Measurements from ENCODE around the gene MAPKAP1. TPM values are rescaled to one million over a fixed set of nuclear protein-coding genes. Genes with fewer than 3 reads are reported as not detected.

Gene MAPKAP1
- total RNA-seq, 1 experiment from 2014 or later: 114 TPM

GRCh38 chr9:125536167-125536772 lies 170.7 kb downstream of the MAPKAP1 start:
- Histone ChIP-seq H3K4me3 (ENCODE audit: insufficient read depth, low read depth, low read length) (no peak overlapping the region), H3K36me3 (replicated peaks; ENCODE audit: control insufficient read depth, insufficient read depth, low read length) (no peaks in the 10 kb centered on the region), H3K27me3 (ENCODE audit: control insufficient read depth, insufficient read depth, low read length) (no peaks in the 10 kb centered on the region)
- DNase-seq: no peak

DNA sequence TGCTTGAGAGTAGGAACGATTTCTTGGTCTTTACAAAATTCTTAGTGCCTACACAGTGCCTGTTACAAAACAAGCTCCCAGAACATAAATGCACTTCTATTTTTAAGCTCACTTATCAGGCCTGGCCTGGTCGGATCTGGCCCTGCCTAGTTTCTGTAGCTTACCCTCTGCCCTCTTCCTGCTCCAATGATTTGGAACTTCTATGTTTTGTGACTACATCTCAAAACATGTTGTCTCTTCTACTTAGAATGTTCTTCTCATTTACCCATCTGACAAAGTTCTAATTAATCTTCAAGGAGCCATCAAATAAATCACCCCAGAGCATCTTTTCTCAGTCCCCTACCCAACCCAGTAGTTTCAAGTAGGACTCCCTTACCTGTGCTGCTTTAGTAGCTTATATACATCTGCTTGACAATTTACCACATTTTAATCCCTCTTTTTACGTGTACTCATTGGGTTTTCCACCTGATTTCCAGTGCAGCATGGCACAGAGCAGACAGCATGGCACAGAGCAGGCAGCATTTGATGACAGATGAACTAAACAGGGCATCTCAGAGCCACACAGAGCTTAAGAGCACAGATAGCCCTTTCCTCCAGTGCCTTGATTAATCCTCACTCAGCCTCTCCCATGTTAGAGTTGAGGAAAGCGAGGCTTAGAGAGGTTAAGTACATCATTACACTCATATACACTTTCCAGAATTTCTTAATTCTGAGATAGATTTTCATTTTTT lies 171.9 kb downstream of the MAPKAP1 start:
- Histone ChIP-seq H3K36me3 (replicated peaks; ENCODE audit: control insufficient read depth, insufficient read depth, low read length) (no peaks in the 10 kb centered on the region), H3K27me3 (ENCODE audit: control insufficient read depth, insufficient read depth, low read length) (no peaks in the 10 kb centered on the region), H3K4me3 (ENCODE audit: insufficient read depth, low read depth, low read length) (no peak overlapping the region)
- DNase-seq: no peak

GRCh38 chr9:125532812-125533594 lies 174.0 kb downstream of the MAPKAP1 start:
- Histone ChIP-seq H3K4me3 (ENCODE audit: insufficient read depth, low read depth, low read length) (no peak overlapping the region), H3K36me3 (replicated peaks; ENCODE audit: control insufficient read depth, insufficient read depth, low read length) (no peaks in the 10 kb centered on the region), H3K27me3 (ENCODE audit: control insufficient read depth, insufficient read depth, low read length) (no peaks in the 10 kb centered on the region)
- DNase-seq: no peak

DNA sequence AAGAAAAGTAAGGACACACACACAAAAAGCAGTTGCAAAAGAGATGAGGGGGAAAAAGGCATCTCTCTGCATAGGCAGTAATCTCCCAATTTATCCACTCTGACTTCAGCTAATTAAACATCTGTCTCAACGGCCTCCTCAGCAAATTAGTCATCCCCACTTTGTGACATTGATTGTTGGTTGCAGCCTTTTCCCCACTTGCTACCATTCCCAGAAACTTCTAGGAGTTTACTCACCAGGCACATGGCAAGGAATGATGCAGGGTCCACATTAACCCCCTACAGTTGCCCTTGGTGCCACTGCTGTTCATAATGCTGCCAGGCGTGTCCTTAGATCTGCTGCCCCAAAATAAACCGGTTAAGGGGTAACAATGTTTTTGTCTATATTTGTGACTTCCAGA lies 174.6 kb downstream of the MAPKAP1 start:
- no peaks in the 10 kb centered on the region for H3K27me3 ChIP-seq (ENCODE audit: control insufficient read depth, insufficient read depth, low read length)
- H3K4me3 ChIP-seq (ENCODE audit: insufficient read depth, low read depth, low read length): no peak overlapping the region
- no peak for DNase-seq
- no peaks in the 10 kb centered on the region for H3K36me3 ChIP-seq (replicated peaks; ENCODE audit: control insufficient read depth, insufficient read depth, low read length)

DNA sequence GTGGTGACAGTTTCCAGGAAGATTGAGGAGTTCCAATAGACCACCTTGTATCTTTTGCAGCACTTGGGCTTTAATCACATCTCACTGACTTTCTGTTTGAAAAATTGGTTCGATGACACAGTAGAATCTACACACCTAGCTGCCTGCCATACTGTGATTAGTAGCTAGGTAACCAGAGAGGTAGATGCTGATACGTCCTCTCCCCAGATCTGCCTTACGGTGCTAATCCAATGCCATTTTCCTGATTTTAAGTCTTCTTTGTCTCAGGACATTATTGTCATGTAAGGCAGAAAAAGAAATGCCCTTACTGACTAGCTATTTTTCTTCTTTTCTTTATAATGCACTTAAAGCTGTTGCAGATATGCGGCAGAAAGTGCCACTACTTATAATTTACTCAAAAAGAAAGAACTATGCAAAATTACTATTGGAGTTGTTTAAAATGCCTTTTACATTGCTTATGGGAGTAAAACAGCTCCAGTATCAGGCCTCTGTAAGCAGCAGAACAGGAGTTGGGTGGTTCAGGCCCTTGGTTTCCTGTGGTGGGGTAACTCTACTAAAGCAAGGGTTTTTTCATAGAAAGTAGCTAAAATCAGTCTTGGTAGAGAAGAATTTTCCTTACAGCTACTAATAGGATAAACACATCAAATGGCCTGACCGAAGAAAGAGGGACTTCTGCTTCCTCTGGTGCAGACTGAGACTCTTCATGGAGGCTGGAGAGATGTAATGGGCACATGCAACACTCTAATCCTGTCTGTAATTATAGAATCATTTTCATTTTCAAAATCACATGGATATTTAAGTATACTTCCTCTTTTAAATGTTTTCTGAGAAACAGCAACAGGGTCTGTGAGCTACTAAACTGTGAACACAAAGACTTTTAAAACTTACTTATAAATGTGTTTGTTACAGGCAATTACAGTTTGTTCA lies 177.2 kb downstream of the MAPKAP1 start:
- Histone ChIP-seq H3K36me3 (replicated peaks; ENCODE audit: control insufficient read depth, insufficient read depth, low read length) (no peaks in the 10 kb centered on the region), H3K4me3 (ENCODE audit: insufficient read depth, low read depth, low read length) (no peak overlapping the region), H3K27me3 (ENCODE audit: control insufficient read depth, insufficient read depth, low read length) (no peaks in the 10 kb centered on the region)
- DNase-seq: no peak

DNA sequence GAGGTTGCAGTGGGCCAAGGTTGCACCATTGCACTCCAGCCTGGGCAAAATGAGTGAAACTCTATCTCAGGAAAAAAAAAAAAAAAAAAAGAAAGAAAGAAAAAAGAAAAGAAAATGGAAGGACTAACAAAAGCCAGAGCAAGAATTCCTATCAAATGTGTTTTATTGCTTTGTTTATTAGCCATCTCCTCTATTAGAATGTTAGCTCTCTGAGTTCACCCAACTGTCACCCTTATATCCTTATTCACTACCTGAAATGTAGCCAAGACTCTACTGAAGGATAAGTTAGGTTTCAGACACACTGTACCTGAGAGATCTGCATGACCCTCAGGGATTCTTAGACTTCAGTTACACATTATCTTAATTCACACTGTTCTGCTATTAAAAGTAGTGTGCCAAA lies 177.9 kb downstream of the MAPKAP1 start:
- H3K36me3 ChIP-seq (replicated peaks; ENCODE audit: control insufficient read depth, insufficient read depth, low read length): no peaks in the 10 kb centered on the region
- no peak overlapping the region for H3K4me3 ChIP-seq (ENCODE audit: insufficient read depth, low read depth, low read length)
- no peak for DNase-seq
- no peaks in the 10 kb centered on the region for H3K27me3 ChIP-seq (ENCODE audit: control insufficient read depth, insufficient read depth, low read length)

DNA sequence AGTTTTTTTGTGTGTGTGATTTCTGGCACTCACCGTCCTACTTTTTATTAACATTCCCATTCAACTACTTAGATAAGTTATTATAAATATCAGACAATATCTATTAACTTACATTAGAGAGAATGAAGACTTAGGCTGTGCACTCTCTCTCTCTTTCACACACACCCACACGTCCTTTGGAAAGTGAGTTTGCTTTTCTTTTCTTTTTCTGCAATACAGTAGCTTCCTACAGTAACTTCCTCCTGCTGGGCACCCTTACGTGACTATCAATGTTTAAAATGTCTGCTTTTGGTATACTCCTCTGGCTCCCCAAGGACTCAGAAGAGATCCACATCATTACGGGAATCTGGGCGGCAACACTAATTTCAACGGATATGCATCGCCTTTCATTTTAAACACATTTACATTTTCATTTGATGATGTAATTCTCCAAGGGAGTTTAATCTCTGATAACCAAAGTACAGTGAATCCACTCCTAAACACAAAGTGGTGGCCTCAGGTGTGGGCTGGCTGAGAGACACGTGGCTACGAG lies 179.5 kb downstream of the MAPKAP1 start:
- H3K27me3 ChIP-seq (ENCODE audit: control insufficient read depth, insufficient read depth, low read length): no peaks in the 10 kb centered on the region
- DNase-seq: no peak
- H3K36me3 ChIP-seq (replicated peaks; ENCODE audit: control insufficient read depth, insufficient read depth, low read length): no peaks in the 10 kb centered on the region
- H3K4me3 ChIP-seq (ENCODE audit: insufficient read depth, low read depth, low read length): no peak overlapping the region

DNA sequence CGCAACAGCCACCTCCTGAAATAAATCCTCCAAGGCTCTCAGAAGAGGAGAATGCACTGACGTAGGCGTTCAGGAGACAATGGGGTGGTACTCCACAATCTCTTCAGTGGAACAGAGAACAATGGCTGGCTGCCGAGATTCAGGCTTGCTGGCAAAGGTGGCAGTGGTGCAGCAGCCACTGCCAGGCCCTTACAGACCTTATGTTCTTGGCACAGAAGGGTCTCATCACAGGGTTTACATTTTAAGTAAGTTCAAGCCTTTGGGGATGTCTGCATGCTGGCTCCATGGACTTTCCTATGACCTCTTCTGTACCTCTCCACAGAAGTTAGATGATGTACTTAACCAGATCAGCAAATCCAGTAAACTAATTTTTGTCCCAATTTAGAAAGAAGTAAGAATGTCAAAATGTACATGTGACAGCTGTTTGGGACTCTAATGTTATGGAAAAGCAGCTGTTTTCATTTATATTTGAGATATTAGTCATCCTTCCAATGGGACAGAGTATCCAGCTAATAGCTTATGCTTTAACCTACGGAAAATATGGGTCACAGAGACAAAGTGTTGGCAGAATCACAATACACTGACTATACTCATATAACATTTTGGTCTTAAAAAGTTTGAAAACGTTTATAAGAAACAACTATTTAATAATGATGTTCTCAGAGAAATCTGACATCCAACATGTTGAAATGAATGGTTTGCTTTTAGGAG lies 180.9 kb downstream of the MAPKAP1 start:
- no peak for DNase-seq
- H3K4me3 ChIP-seq (ENCODE audit: insufficient read depth, low read depth, low read length): no peak overlapping the region
- no peaks in the 10 kb centered on the region for H3K27me3 ChIP-seq (ENCODE audit: control insufficient read depth, insufficient read depth, low read length)
- no peaks in the 10 kb centered on the region for H3K36me3 ChIP-seq (replicated peaks; ENCODE audit: control insufficient read depth, insufficient read depth, low read length)

DNA sequence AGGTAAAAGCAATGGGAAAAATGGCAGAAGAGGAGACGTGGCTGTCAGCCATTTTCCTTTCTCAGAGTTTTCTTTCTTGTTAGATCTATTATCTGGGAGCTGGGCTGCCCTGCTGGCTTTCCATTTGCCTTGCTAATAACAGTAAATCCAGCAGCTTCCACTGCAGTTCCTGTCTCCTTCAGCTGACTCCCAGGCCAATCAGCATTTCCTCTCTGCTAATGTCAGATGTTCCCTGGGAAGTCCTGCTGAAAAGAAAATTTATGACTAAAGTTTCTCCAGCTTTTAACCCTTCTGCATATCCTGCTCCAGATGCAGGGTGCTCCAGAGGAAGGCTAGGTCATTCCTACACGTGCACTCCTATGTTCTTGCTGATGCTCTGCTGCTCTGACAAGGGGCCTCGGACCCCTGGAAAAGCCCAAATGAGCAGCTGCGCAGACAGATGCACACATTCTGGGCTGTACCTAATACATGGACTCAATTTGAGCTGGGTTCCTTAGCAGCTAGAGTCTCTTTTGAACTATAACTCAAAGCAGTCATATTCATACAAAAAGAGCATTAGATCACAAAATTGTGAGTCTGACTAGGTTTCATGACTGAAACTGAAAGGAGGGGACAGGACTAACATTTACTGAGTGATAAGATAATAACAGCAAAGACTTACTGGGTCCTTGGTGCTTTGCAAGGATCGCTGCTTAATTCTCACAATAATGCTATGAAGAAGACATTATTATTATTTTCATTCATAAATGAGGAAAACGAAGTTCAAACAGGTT lies 182.2 kb downstream of the MAPKAP1 start:
- no peaks in the 10 kb centered on the region for H3K27me3 ChIP-seq (ENCODE audit: control insufficient read depth, insufficient read depth, low read length)
- no peak overlapping the region for H3K4me3 ChIP-seq (ENCODE audit: insufficient read depth, low read depth, low read length)
- DNase-seq: peak; percentile 66
- no peaks in the 10 kb centered on the region for H3K36me3 ChIP-seq (replicated peaks; ENCODE audit: control insufficient read depth, insufficient read depth, low read length)

- no peaks in the 10 kb centered on the region for H3K36me3 ChIP-seq (replicated peaks; ENCODE audit: control insufficient read depth, insufficient read depth, low read length)
- DNase-seq: no peak
- H3K27me3 ChIP-seq (ENCODE audit: control insufficient read depth, insufficient read depth, low read length): no peaks in the 10 kb centered on the region
- no peak overlapping the region for H3K4me3 ChIP-seq (ENCODE audit: insufficient read depth, low read depth, low read length)
Observed at GRCh38 chr9:125523681-125524080, 183.3 kb downstream of the MAPKAP1 start.

- Histone ChIP-seq H3K4me3 (ENCODE audit: insufficient read depth, low read depth, low read length) (no peak overlapping the region), H3K27me3 (ENCODE audit: control insufficient read depth, insufficient read depth, low read length) (no peaks in the 10 kb centered on the region), H3K36me3 (replicated peaks; ENCODE audit: control insufficient read depth, insufficient read depth, low read length) (no peaks in the 10 kb centered on the region)
- DNase-seq: no peak
Observed at GRCh38 chr9:125522328-125522725, 184.7 kb downstream of the MAPKAP1 start.

DNA sequence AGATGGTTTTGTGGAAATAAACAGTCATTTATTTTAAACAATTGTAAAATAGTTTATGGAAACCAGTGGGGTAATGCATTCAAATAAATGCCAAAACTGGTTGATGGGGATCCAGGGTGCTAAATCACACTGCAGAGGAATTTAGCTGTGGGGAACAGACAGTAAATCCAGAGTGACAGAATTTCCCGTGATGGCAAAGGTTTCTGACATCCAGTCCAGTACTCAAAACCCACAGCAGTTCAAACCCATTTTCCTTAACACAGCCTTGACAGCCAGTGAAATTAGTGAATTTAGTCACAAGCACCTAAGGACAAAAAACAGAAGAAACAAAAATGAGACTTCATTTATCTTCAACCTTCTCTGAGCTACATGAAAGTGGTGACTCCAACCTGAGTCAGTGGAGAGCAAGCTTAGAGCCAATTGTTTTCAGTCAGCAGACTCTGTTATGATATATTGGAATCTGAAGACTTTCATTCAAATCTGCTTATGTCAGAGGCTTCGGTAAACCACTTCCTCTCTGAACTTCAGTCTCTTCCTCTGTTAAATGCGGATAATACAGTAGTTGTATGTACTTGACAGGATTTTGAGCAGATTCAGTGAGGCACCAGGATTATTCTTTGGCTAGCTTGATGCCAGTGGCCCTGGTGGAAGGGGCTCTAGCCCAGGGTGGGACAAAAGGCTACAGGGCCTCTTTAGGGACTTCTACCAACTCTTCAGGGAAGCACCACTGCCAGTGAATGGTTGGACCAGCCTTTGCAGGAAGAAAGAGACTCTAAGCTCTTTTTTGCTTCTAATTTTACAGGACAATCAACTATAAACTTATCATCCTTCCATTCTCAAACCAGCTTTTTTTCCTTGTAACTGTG lies 185.3 kb downstream of the MAPKAP1 start:
- Histone ChIP-seq H3K36me3 (replicated peaks; ENCODE audit: control insufficient read depth, insufficient read depth, low read length) (no peaks in the 10 kb centered on the region), H3K4me3 (ENCODE audit: insufficient read depth, low read depth, low read length) (no peak overlapping the region), H3K27me3 (ENCODE audit: control insufficient read depth, insufficient read depth, low read length) (no peaks in the 10 kb centered on the region)
- DNase-seq: no peak

All from H7 (cell line).